Suprapubic skin (tissue), 4 donors: ENCODE data around the gene PCDHGC4.

Experiments
- CTCF ChIP-seq, 2 donors: fragments of 200-600 bp in 1 of 2; fragments of 450-650 bp in 1 of 2; sonication (generic) in 1 of 2; IDR thresholded peaks; one replicate each; pipeline ENCODE4 v1.5.1; 2016 to 2019; ENCODE audit warnings: antibody characterized with exemption in 2 of 2, mild to moderate bottlenecking in 1 of 2, moderate library complexity in 1 of 2
- EP300 ChIP-seq: sonication (generic); formaldehyde crosslinking; IDR thresholded peaks from one replicate; pipeline ENCODE4 v1.6.1; 2017; ENCODE audit warnings: antibody characterized with exemption
- POLR2A ChIP-seq, 2 donors: fragments of 450-650 bp; IDR thresholded peaks; one replicate each; pipeline ENCODE4 v1.6.1; 2017; ENCODE audit warnings: antibody characterized with exemption in 2 of 2, mild to moderate bottlenecking in 2 of 2, moderate library complexity in 2 of 2
- POLR2AphosphoS5 ChIP-seq, 3 donors: sonication (generic); formaldehyde crosslinking; IDR thresholded peaks; one replicate each; pipeline ENCODE4 v1.6.1; 2017; ENCODE audit warnings: antibody characterized with exemption in 3 of 3

GRCh38 chr5:141528291-141528984, 43.6 kb downstream of the PCDHGC4 start:
- TF ChIP-seq CTCF (IDR thresholded peaks at IDR 0.05) (no peak), POLR2A (IDR thresholded peaks at IDR 0.05) (no peak), EP300 (no peak), POLR2AphosphoS5 (IDR thresholded peaks at IDR 0.05) (no peak)
